ENCODE data around the gene MYO10. TPM values are rescaled to one million over a fixed set of nuclear protein-coding genes. Genes with fewer than 3 reads are reported as not detected.
A peak's percentile ranks its signal among the peaks of the same experiment; 100 is the strongest.

Gene MYO10
- total and polyA plus RNA-seq, 2 experiments from 2014 or later: 119 to 276 TPM

DNA sequence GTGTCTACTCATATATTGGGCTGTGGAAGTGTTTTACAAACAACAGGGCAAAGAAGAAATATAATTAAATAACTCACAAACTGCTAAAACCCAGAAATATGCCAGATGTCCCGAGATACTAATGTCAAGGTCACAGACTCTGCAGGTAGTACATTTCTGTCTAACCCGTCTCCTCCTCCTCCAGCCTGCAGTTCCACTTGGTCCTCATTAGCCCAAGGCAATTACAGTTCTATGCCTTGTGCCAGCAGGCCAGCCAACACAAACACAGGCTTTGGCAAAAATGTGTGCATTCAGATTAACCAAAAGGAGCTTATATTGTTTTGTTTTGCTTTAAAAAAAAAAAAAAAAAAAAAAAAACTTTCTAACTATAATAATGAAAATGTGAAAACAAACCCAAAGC lies 148.8 kb downstream of the MYO10 start:
- no peak overlapping the region for H3K4me3 ChIP-seq
- no peak overlapping the region for H3K27ac ChIP-seq (ENCODE audit: low read depth)
- 0 out of 2 replicates have a peak, but pooled peaks cover 3% of the 10 kb centered on the region for H3F3A ChIP-seq (replicated peaks; ENCODE audit: low read depth)
- H3K4me1 ChIP-seq (ENCODE audit: insufficient read depth): no peaks in the 10 kb centered on the region
- no peak overlapping the region for H2AFZ ChIP-seq
- Mint-ChIP-seq H3K27ac (no peak overlapping the region), H3K4me1 (peaks cover 16% of the 10 kb centered on the region), H3K27me3 (ENCODE audit: insufficient read depth, low read depth, poor library complexity) (peaks cover 4% of the 10 kb centered on the region), H3K4me3 (no peak overlapping the region), H3K9me3 (no peaks in the 10 kb centered on the region), H3K36me3 (ENCODE audit: low read depth) (no peaks in the 10 kb centered on the region; the same call in 2 of the 3 replicates)
- DNase-seq (ENCODE audit: low spot score) (no peak), ATAC-seq (no peak)
- TF ChIP-seq POLR2AphosphoS5 (IDR thresholded peaks at IDR 0.05; ENCODE audit: low read depth) (no peak), CREB1 (CRISPR knock-in tag; IDR thresholded peaks at IDR 0.05; ENCODE audit: low read depth) (no peak)
- no peaks in the 10 kb centered on the region; the same call in 1 of the 2 replicates for H4K20me1 ChIP-seq (replicated peaks; ENCODE audit: insufficient read depth)
- H3K79me2 ChIP-seq (replicated peaks; ENCODE audit: insufficient read depth): peaks cover 32% of the 10 kb centered on the region
- no peaks in the 10 kb centered on the region for H3K36me3 ChIP-seq (ENCODE audit: insufficient read depth)
- H3K9me2 ChIP-seq (ENCODE audit: insufficient read depth): no peaks in the 10 kb centered on the region
- H3K27me3 ChIP-seq (ENCODE audit: insufficient read depth): no peaks in the 10 kb centered on the region
- H3K4me2 ChIP-seq: no peak overlapping the region

DNA sequence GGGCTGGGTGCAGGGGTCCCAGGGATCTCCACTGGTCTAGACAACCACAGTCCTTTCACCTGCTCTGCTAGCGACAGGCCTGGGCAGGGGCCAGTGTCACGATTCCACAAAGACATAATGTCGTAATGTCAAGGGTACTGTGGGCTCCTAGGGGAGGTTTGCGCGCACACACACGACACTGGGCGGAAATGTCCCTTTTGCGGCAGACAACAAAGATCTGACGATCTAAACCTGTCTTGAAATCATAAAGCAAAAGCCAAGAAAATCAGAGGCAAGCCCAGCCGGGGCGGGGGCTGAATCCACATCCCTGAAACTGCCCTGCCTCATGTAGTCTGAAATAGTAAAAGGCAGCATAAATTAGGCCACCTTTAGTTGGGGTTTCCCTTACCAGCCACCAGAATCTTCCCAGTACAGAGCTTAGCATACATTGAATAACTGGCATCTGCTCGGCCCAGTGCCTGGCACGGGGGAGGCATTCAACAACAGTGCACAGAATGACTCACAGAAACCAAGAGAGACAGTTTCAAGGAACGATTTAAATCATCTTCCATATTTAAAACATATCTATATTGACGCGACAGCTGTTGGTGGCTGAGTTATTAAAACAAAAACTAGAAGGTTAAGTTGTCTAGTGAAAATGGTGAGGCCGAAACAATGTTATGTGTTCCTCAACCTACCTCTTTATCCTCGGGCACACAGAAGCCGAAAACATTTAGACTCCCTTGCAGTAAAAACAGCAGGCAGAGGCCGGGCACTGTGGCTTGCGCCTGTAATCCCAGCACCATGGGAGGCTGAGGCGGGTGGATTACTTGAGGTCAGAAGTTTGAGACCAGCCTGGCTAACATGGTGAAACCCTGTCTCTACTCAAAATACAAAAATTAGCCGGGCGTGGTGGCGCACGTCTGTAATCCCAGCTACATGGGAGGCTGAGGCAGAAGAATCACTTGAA lies 151.0 kb downstream of the MYO10 start:
- H3K4me2 ChIP-seq: no peak overlapping the region
- TF ChIP-seq CREB1 (CRISPR knock-in tag; IDR thresholded peaks at IDR 0.05; ENCODE audit: low read depth): no peak
- no peak for TF ChIP-seq POLR2AphosphoS5 (IDR thresholded peaks at IDR 0.05; ENCODE audit: low read depth)
- no peak for TF ChIP-seq ZNF114 (CRISPR knock-in tag; IDR thresholded peaks at IDR 0.05)
- ATAC-seq (no peak), DNase-seq (ENCODE audit: low spot score) (no peak)
- no peaks in the 10 kb centered on the region for H3K9me3 Mint-ChIP-seq
- H4K20me1 ChIP-seq (replicated peaks; ENCODE audit: insufficient read depth): no peaks in the 10 kb centered on the region
- no peaks in the 10 kb centered on the region for H3K4me1 ChIP-seq (ENCODE audit: insufficient read depth)
- H3K36me3 Mint-ChIP-seq (ENCODE audit: low read depth): peaks cover 11% of the 10 kb centered on the region; the same call in 2 of the 3 replicates
- no peak overlapping the region for H2AFZ ChIP-seq
- peaks cover 32% of the 10 kb centered on the region for H3K79me2 ChIP-seq (replicated peaks; ENCODE audit: insufficient read depth)
- H3K4me3 Mint-ChIP-seq: no peak overlapping the region
- peaks cover 13% of the 10 kb centered on the region for H3K4me1 Mint-ChIP-seq
- peaks cover 4% of the 10 kb centered on the region for H3K27me3 Mint-ChIP-seq (ENCODE audit: insufficient read depth, low read depth, poor library complexity)
- no peaks in the 10 kb centered on the region for H3K9me2 ChIP-seq (ENCODE audit: insufficient read depth)
- no peak overlapping the region for H3K27ac ChIP-seq (ENCODE audit: low read depth)
- H3K27ac Mint-ChIP-seq: peak overlapping the region; percentile 69
- no peaks in the 10 kb centered on the region for H3K36me3 ChIP-seq (ENCODE audit: insufficient read depth)
- no peaks in the 10 kb centered on the region for H3K27me3 ChIP-seq (ENCODE audit: insufficient read depth)
- H3F3A ChIP-seq (replicated peaks; ENCODE audit: low read depth): 0 out of 2 replicates have a peak, but pooled peaks cover 3% of the 10 kb centered on the region
- H3K4me3 ChIP-seq: no peak overlapping the region

DNA sequence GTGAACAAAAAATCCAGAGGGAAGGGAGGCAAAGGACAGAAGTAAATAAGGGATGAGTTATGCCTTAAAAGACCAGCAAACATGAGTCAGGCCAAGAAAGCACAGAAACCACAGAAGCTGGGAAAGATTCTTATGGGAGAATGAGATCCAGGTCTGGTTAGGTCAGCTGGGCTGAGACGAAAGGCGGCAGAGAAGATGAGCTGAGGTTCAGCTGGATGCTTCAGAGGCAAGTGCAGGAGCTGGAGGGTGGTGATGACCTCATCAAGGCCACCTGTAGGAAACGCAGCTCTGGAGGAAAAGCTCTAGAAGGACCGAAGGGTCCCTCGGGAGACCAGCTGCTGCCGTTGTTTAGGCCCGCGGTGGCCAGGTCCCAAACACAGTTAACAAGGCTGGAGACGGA lies 152.0 kb downstream of the MYO10 start:
- peaks cover 14% of the 10 kb centered on the region for H3K4me1 Mint-ChIP-seq
- Histone ChIP-seq H3F3A (replicated peaks; ENCODE audit: low read depth) (0 out of 2 replicates have a peak, but pooled peaks cover 3% of the 10 kb centered on the region), H3K9me2 (ENCODE audit: insufficient read depth) (no peaks in the 10 kb centered on the region), H3K27me3 (ENCODE audit: insufficient read depth) (no peaks in the 10 kb centered on the region), H3K4me2 (no peak overlapping the region), H3K4me1 (ENCODE audit: insufficient read depth) (no peaks in the 10 kb centered on the region), H3K36me3 (ENCODE audit: insufficient read depth) (no peaks in the 10 kb centered on the region), H2AFZ (no peak overlapping the region), H4K20me1 (replicated peaks; ENCODE audit: insufficient read depth) (no peaks in the 10 kb centered on the region), H3K79me2 (replicated peaks; ENCODE audit: insufficient read depth) (peaks cover 25% of the 10 kb centered on the region), H3K27ac (ENCODE audit: low read depth) (no peak overlapping the region), H3K4me3 (no peak overlapping the region)
- peaks cover 13% of the 10 kb centered on the region for H3K36me3 Mint-ChIP-seq (ENCODE audit: low read depth)
- H3K9me3 Mint-ChIP-seq: no peaks in the 10 kb centered on the region
- peak overlapping the region; percentile 54 for H3K27ac Mint-ChIP-seq
- DNase-seq (ENCODE audit: low spot score) (no peak), ATAC-seq (no peak)
- peaks cover 4% of the 10 kb centered on the region for H3K27me3 Mint-ChIP-seq (ENCODE audit: insufficient read depth, low read depth, poor library complexity)
- H3K4me3 Mint-ChIP-seq: no peak overlapping the region
- TF ChIP-seq POLR2AphosphoS5 (IDR thresholded peaks at IDR 0.05; ENCODE audit: low read depth) (no peak), ZNF331 (CRISPR knock-in tag; IDR thresholded peaks at IDR 0.05; ENCODE audit: low read depth) (no peak), JUNB (IDR thresholded peaks at IDR 0.05; ENCODE audit: unreplicated experiment) (no peak), EZH2phosphoT487 (IDR thresholded peaks at IDR 0.05; ENCODE audit: unreplicated experiment) (no peak), ZNF114 (CRISPR knock-in tag; IDR thresholded peaks at IDR 0.05) (no peak)
- TF ChIP-seq, protein P1, sequence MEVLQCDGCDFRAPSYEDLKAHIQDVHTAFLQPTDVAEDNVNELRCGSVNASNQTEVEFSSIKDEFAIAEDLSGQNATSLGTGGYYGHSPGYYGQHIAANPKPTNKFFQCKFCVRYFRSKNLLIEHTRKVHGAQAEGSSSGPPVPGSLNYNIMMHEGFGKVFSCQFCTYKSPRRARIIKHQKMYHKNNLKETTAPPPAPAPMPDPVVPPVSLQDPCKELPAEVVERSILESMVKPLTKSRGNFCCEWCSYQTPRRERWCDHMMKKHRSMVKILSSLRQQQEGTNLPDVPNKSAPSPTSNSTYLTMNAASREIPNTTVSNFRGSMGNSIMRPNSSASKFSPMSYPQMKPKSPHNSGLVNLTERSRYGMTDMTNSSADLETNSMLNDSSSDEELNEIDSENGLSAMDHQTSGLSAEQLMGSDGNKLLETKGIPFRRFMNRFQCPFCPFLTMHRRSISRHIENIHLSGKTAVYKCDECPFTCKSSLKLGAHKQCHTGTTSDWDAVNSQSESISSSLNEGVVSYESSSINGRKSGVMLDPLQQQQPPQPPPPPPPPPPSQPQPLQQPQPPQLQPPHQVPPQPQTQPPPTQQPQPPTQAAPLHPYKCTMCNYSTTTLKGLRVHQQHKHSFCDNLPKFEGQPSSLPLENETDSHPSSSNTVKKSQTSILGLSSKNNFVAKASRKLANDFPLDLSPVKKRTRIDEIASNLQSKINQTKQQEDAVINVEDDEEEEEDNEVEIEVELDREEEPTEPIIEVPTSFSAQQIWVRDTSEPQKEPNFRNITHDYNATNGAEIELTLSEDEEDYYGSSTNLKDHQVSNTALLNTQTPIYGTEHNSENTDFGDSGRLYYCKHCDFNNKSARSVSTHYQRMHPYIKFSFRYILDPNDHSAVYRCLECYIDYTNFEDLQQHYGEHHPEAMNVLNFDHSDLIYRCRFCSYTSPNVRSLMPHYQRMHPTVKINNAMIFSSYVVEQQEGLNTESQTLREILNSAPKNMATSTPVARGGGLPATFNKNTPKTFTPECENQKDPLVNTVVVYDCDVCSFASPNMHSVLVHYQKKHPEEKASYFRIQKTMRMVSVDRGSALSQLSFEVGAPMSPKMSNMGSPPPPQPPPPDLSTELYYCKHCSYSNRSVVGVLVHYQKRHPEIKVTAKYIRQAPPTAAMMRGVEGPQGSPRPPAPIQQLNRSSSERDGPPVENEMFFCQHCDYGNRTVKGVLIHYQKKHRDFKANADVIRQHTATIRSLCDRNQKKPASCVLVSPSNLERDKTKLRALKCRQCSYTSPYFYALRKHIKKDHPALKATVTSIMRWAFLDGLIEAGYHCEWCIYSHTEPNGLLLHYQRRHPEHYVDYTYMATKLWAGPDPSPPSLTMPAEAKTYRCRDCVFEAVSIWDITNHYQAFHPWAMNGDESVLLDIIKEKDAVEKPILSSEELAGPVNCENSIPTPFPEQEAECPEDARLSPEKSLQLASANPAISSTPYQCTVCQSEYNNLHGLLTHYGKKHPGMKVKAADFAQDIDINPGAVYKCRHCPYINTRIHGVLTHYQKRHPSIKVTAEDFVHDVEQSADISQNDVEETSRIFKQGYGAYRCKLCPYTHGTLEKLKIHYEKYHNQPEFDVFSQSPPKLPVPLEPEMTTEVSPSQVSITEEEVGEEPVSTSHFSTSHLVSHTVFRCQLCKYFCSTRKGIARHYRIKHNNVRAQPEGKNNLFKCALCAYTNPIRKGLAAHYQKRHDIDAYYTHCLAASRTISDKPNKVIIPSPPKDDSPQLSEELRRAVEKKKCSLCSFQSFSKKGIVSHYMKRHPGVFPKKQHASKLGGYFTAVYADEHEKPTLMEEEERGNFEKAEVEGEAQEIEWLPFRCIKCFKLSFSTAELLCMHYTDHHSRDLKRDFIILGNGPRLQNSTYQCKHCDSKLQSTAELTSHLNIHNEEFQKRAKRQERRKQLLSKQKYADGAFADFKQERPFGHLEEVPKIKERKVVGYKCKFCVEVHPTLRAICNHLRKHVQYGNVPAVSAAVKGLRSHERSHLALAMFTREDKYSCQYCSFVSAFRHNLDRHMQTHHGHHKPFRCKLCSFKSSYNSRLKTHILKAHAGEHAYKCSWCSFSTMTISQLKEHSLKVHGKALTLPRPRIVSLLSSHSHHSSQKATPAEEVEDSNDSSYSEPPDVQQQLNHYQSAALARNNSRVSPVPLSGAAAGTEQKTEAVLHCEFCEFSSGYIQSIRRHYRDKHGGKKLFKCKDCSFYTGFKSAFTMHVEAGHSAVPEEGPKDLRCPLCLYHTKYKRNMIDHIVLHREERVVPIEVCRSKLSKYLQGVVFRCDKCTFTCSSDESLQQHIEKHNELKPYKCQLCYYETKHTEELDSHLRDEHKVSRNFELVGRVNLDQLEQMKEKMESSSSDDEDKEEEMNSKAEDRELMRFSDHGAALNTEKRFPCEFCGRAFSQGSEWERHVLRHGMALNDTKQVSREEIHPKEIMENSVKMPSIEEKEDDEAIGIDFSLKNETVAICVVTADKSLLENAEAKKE (CRISPR knock-in tag; IDR thresholded peaks at IDR 0.05): no peak

All from GM23338 (cell line).